ENCODE measurements around the gene HLCS. TPM values are rescaled to one million over a fixed set of nuclear protein-coding genes. Genes with fewer than 3 reads are reported as not detected.

HLCS gene
- total and polyA plus RNA-seq, 2 of the 8 experiments (the other 6 are each of a cell fraction or from before 2014, with no cell fraction given) = 4.7 to 12.2 TPM

DNA sequence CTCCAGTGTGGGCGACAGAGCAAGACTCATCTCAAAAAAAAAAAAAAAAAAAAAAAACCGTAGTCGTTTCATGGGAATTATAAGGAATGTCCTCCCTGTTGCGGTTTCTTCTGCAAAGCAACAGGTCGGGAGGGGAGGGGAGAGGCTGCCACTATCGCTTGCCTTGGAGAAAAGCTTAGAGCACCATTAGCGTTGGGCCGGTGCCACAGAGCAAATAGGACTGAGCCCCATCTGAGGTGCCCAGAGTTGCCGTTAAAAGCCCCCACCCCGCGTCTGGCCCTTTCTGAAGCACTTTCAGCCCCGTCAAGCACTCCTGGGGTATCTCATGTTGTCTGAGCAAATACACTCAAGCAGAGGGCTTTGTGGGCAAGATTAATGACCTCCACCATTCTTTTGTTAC is 42.3 kb upstream of the HLCS start (continued):
- no peak for TF ChIP-seq RAD21 (IDR thresholded peaks at IDR 0.05 in 1 of 2, conservative IDR thresholded peaks at IDR 0.05 in 1 of 2; ENCODE audit: low read depth in 2 of 2, low read length in 2 of 2)
- TF ChIP-seq, protein P1, sequence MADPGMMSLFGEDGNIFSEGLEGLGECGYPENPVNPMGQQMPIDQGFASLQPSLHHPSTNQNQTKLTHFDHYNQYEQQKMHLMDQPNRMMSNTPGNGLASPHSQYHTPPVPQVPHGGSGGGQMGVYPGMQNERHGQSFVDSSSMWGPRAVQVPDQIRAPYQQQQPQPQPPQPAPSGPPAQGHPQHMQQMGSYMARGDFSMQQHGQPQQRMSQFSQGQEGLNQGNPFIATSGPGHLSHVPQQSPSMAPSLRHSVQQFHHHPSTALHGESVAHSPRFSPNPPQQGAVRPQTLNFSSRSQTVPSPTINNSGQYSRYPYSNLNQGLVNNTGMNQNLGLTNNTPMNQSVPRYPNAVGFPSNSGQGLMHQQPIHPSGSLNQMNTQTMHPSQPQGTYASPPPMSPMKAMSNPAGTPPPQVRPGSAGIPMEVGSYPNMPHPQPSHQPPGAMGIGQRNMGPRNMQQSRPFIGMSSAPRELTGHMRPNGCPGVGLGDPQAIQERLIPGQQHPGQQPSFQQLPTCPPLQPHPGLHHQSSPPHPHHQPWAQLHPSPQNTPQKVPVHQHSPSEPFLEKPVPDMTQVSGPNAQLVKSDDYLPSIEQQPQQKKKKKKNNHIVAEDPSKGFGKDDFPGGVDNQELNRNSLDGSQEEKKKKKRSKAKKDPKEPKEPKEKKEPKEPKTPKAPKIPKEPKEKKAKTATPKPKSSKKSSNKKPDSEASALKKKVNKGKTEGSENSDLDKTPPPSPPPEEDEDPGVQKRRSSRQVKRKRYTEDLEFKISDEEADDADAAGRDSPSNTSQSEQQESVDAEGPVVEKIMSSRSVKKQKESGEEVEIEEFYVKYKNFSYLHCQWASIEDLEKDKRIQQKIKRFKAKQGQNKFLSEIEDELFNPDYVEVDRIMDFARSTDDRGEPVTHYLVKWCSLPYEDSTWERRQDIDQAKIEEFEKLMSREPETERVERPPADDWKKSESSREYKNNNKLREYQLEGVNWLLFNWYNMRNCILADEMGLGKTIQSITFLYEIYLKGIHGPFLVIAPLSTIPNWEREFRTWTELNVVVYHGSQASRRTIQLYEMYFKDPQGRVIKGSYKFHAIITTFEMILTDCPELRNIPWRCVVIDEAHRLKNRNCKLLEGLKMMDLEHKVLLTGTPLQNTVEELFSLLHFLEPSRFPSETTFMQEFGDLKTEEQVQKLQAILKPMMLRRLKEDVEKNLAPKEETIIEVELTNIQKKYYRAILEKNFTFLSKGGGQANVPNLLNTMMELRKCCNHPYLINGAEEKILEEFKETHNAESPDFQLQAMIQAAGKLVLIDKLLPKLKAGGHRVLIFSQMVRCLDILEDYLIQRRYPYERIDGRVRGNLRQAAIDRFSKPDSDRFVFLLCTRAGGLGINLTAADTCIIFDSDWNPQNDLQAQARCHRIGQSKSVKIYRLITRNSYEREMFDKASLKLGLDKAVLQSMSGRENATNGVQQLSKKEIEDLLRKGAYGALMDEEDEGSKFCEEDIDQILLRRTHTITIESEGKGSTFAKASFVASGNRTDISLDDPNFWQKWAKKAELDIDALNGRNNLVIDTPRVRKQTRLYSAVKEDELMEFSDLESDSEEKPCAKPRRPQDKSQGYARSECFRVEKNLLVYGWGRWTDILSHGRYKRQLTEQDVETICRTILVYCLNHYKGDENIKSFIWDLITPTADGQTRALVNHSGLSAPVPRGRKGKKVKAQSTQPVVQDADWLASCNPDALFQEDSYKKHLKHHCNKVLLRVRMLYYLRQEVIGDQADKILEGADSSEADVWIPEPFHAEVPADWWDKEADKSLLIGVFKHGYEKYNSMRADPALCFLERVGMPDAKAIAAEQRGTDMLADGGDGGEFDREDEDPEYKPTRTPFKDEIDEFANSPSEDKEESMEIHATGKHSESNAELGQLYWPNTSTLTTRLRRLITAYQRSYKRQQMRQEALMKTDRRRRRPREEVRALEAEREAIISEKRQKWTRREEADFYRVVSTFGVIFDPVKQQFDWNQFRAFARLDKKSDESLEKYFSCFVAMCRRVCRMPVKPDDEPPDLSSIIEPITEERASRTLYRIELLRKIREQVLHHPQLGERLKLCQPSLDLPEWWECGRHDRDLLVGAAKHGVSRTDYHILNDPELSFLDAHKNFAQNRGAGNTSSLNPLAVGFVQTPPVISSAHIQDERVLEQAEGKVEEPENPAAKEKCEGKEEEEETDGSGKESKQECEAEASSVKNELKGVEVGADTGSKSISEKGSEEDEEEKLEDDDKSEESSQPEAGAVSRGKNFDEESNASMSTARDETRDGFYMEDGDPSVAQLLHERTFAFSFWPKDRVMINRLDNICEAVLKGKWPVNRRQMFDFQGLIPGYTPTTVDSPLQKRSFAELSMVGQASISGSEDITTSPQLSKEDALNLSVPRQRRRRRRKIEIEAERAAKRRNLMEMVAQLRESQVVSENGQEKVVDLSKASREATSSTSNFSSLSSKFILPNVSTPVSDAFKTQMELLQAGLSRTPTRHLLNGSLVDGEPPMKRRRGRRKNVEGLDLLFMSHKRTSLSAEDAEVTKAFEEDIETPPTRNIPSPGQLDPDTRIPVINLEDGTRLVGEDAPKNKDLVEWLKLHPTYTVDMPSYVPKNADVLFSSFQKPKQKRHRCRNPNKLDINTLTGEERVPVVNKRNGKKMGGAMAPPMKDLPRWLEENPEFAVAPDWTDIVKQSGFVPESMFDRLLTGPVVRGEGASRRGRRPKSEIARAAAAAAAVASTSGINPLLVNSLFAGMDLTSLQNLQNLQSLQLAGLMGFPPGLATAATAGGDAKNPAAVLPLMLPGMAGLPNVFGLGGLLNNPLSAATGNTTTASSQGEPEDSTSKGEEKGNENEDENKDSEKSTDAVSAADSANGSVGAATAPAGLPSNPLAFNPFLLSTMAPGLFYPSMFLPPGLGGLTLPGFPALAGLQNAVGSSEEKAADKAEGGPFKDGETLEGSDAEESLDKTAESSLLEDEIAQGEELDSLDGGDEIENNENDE (IDR thresholded peaks at IDR 0.05; ENCODE audit: insufficient replicate concordance, low read length) = no peak
- TF ChIP-seq MAFK (IDR thresholded peaks at IDR 0.05; ENCODE audit: low read depth, low read length) = no peak
- TF ChIP-seq EP300 (IDR thresholded peaks at IDR 0.05; ENCODE audit: borderline replicate concordance in 1 of 2, low read depth in 2 of 2, low read length in 2 of 2) = no peak
- no peak for TF ChIP-seq RBBP5 (IDR thresholded peaks at IDR 0.05; ENCODE audit: borderline replicate concordance, low read depth, low read length)
- no peak for TF ChIP-seq POLR2AphosphoS5 (IDR thresholded peaks at IDR 0.05; ENCODE audit: low read depth, low read length)

All from H1 (cell line).